ENCODE results near the gene CDY1.
"Not testable (repeated sequence)": the region's sequence is repeated elsewhere in the genome, so short reads cannot be mapped to it uniquely, and the experiment has no call there.

- TF ChIP-seq HOMEZ (CRISPR knock-in tag; IDR thresholded peaks at IDR 0.05); CTCF (IDR thresholded peaks at IDR 0.05 in 2 of 3, conservative IDR thresholded peaks at IDR 0.05 in 1 of 3; ENCODE audit: insufficient read depth in 2 of 3, low read depth in 1 of 3, low read length in 3 of 3); HDGF (IDR thresholded peaks at IDR 0.05); U2AF1 (optimal IDR thresholded peaks at IDR 0.05; ENCODE audit: low read depth, low read length); TAF15 (IDR thresholded peaks at IDR 0.05; ENCODE audit: low read depth, low read length): not testable (repeated sequence)
These were observed 4.6 kb downstream of the CDY1 start for GRCh38 chrY:25626524-25626923.
